T-helper 2 cell treated with Interferon-gamma antibody and Interleukin-4, amounts not matched to agents 5 μg/mL and 100 μg/mL, for 36 hours (primary cell): ENCODE results near the gene SRCIN1.
A peak's percentile ranks its signal among the peaks of the same experiment; 100 is the strongest.
"Not testable (repeated sequence)": the region's sequence is repeated elsewhere in the genome, so short reads cannot be mapped to it uniquely, and the experiment has no call there.

ENCODE experiments used
- DNase-seq: peaks from one replicate; pipeline ENCODE4 v3.0.0; 2021; ENCODE audit warnings: low spot score
- H3K27ac Mint-ChIP-seq: one replicate; pipeline ENCODE4 v1.8.0; 2021; ENCODE audit warnings: mild to moderate bottlenecking, mixed read lengths
- H3K27me3 Mint-ChIP-seq: one replicate; pipeline ENCODE4 v1.8.0; 2021; ENCODE audit warnings: low read depth, mixed read lengths
- H3K36me3 Mint-ChIP-seq: one replicate; pipeline ENCODE4 v1.8.0; 2021; ENCODE audit warnings: low read depth, mixed read lengths
- H3K4me1 Mint-ChIP-seq: one replicate; pipeline ENCODE4 v1.8.0; 2021; ENCODE audit warnings: low read depth, mixed read lengths
- H3K4me3 Mint-ChIP-seq: one replicate; pipeline ENCODE4 v1.8.0; 2022; ENCODE audit warnings: mild to moderate bottlenecking, moderate library complexity, mixed read lengths
- H3K9me3 Mint-ChIP-seq: one replicate; pipeline ENCODE4 v1.8.0; 2021; ENCODE audit warnings: mixed read lengths

The SRCIN1 gene

GRCh38 chr17:38508954-38509771 is 96.6 kb downstream of the SRCIN1 start:
- Mint-ChIP-seq H3K4me1 (peaks cover 4% of the 10 kb centered on the region), H3K27me3 (peaks cover 35% of the 10 kb centered on the region), H3K9me3 (no peaks in the 10 kb centered on the region), H3K27ac (peak overlapping the region; percentile 48), H3K4me3 (peak overlapping the region; percentile 81), H3K36me3 (peaks cover 2% of the 10 kb centered on the region)
- peak; percentile 64 for DNase-seq

- H3K4me3 Mint-ChIP-seq, result no peak overlapping the region
- H3K9me3 Mint-ChIP-seq, result no peaks in the 10 kb centered on the region
- H3K27ac Mint-ChIP-seq, result no peak overlapping the region
- peaks cover 4% of the 10 kb centered on the region for H3K4me1 Mint-ChIP-seq
- peaks cover 2% of the 10 kb centered on the region for H3K36me3 Mint-ChIP-seq
- H3K27me3 Mint-ChIP-seq, result peaks cover 35% of the 10 kb centered on the region
- no peak for DNase-seq
Measured at GRCh38 chr17:38508570-38508950, 97.2 kb downstream of the SRCIN1 start.

GRCh38 chr17:38507921-38508569 is 97.7 kb downstream of the SRCIN1 start:
- Mint-ChIP-seq H3K36me3 (peaks cover 2% of the 10 kb centered on the region), H3K4me3 (no peak overlapping the region), H3K27ac (peak overlapping the region; percentile 11), H3K27me3 (peaks cover 35% of the 10 kb centered on the region), H3K9me3 (no peaks in the 10 kb centered on the region), H3K4me1 (peaks cover 4% of the 10 kb centered on the region)
- DNase-seq, result no peak

GRCh38 chr17:38507436-38507835 is 98.3 kb downstream of the SRCIN1 start:
- Mint-ChIP-seq H3K36me3 (peaks cover 2% of the 10 kb centered on the region), H3K4me3 (no peak overlapping the region), H3K9me3 (no peaks in the 10 kb centered on the region), H3K27ac (no peak overlapping the region), H3K4me1 (peaks cover 4% of the 10 kb centered on the region), H3K27me3 (peaks cover 35% of the 10 kb centered on the region)
- no peak for DNase-seq

GRCh38 chr17:38504216-38504615 is 101.5 kb downstream of the SRCIN1 start:
- Mint-ChIP-seq H3K4me3 (no peak overlapping the region), H3K36me3 (no peaks in the 10 kb centered on the region), H3K27me3 (peaks cover 14% of the 10 kb centered on the region), H3K4me1 (peaks cover under 1% of the 10 kb centered on the region), H3K9me3 (no peaks in the 10 kb centered on the region), H3K27ac (no peak overlapping the region)
- DNase-seq, result no peak

- not testable (repeated sequence) for H3K4me3 Mint-ChIP-seq, H3K4me1 Mint-ChIP-seq, DNase-seq, H3K27me3 Mint-ChIP-seq, H3K36me3 Mint-ChIP-seq, H3K27ac Mint-ChIP-seq, H3K9me3 Mint-ChIP-seq
Measured at GRCh38 chr17:38503286-38503913, 102.4 kb downstream of the SRCIN1 start.

- not testable (repeated sequence) for H3K4me3 Mint-ChIP-seq, H3K27ac Mint-ChIP-seq, H3K27me3 Mint-ChIP-seq, H3K9me3 Mint-ChIP-seq, H3K36me3 Mint-ChIP-seq, DNase-seq, H3K4me1 Mint-ChIP-seq
Measured at GRCh38 chr17:38501718-38502117, 104.0 kb downstream of the SRCIN1 start.

- H3K36me3 Mint-ChIP-seq, DNase-seq, H3K9me3 Mint-ChIP-seq, H3K27me3 Mint-ChIP-seq, H3K4me1 Mint-ChIP-seq, H3K27ac Mint-ChIP-seq, H3K4me3 Mint-ChIP-seq: not testable (repeated sequence)
Measured at GRCh38 chr17:38499230-38499629, 106.5 kb downstream of the SRCIN1 start.

GRCh38 chr17:38498353-38498752 is 107.4 kb downstream of the SRCIN1 start:
- Mint-ChIP-seq H3K4me3 (no peak overlapping the region), H3K4me1 (no peaks in the 10 kb centered on the region), H3K9me3 (peaks cover 4% of the 10 kb centered on the region), H3K36me3 (no peaks in the 10 kb centered on the region), H3K27ac (no peak overlapping the region), H3K27me3 (no peaks in the 10 kb centered on the region)
- no peak for DNase-seq

GRCh38 chr17:38497656-38498055 is 108.1 kb downstream of the SRCIN1 start:
- not testable (repeated sequence) for H3K4me1 Mint-ChIP-seq, DNase-seq, H3K4me3 Mint-ChIP-seq, H3K9me3 Mint-ChIP-seq, H3K27ac Mint-ChIP-seq, H3K36me3 Mint-ChIP-seq, H3K27me3 Mint-ChIP-seq

- DNase-seq, H3K27me3 Mint-ChIP-seq, H3K9me3 Mint-ChIP-seq, H3K4me3 Mint-ChIP-seq, H3K27ac Mint-ChIP-seq, H3K36me3 Mint-ChIP-seq, H3K4me1 Mint-ChIP-seq: not testable (repeated sequence)
Measured at GRCh38 chr17:38494152-38494551, 111.6 kb downstream of the SRCIN1 start.

- not testable (repeated sequence) for H3K27me3 Mint-ChIP-seq, H3K9me3 Mint-ChIP-seq, H3K4me3 Mint-ChIP-seq, H3K4me1 Mint-ChIP-seq, H3K36me3 Mint-ChIP-seq
- H3K27ac Mint-ChIP-seq, result peak overlapping the region; percentile 6
- peak; percentile 87 for DNase-seq
Measured at GRCh38 chr17:38492067-38493040, 113.4 kb downstream of the SRCIN1 start.

GRCh38 chr17:38491346-38492066 is 114.2 kb downstream of the SRCIN1 start:
- not testable (repeated sequence) for H3K4me3 Mint-ChIP-seq, DNase-seq, H3K27ac Mint-ChIP-seq, H3K9me3 Mint-ChIP-seq, H3K36me3 Mint-ChIP-seq, H3K27me3 Mint-ChIP-seq, H3K4me1 Mint-ChIP-seq
